ENCODE results near the gene LPP.

GRCh38 chr3:188889054-188889491 is 735.1 kb downstream of the LPP start:
- TF ChIP-seq POLR2A (IDR thresholded peaks at IDR 0.05; ENCODE audit: borderline replicate concordance, extremely low read depth, insufficient read depth, insufficient read length) (no peak), CTCF (IDR thresholded peaks at IDR 0.05 in 2 of 3, conservative IDR thresholded peaks at IDR 0.05 in 1 of 3; ENCODE audit: borderline replicate concordance in 1 of 3, insufficient read depth in 1 of 3, low read depth in 2 of 3, low read length in 2 of 3) (no peak), REST (IDR thresholded peaks at IDR 0.05; ENCODE audit: low read depth) (no peak)
